WTC11 (cell line): Measurements from ENCODE around the gene CIAPIN1. TPM values are rescaled to one million over a fixed set of nuclear protein-coding genes. Genes with fewer than 3 reads are reported as not detected.

Experiments
- ATAC-seq: fragments of 200-7000 bp; cut with Tn5 transposase; 2 replicates; pipeline ENCODE4 v1.10.0; 2021; ENCODE audit warnings: mild to moderate bottlenecking, moderate library complexity
- CTCF ChIA-PET: fragments of 300-600 bp; sonication (Branson Sonifier 250); formaldehyde crosslinking; loops from one replicate; lab custom pipeline; 2021; ENCODE audit warnings: antibody characterized with exemption; lab: Charles Lee
- POLR2A ChIA-PET: fragments of 350-600 bp; sonication (Branson Sonifier 250); formaldehyde crosslinking; loops from one replicate; lab custom pipeline; 2021; ENCODE audit warnings: antibody characterized with exemption; lab: Charles Lee
- DNase-seq: peaks from one replicate; pipeline ENCODE4 v3.0.0; 2021; ENCODE audit warnings: low spot score
- H3K27ac Mint-ChIP-seq: 2 replicates; pipeline ENCODE4 v1.8.0; 2021; ENCODE audit warnings: mixed read lengths
- H3K27me3 Mint-ChIP-seq: 2 replicates; pipeline ENCODE4 v1.8.0; 2021; ENCODE audit warnings: low read depth, mild to moderate bottlenecking, moderate library complexity, mixed read lengths
- H3K36me3 Mint-ChIP-seq: 2 replicates; pipeline ENCODE4 v1.8.0; 2021; ENCODE audit warnings: mixed read lengths
- H3K4me1 Mint-ChIP-seq: 2 replicates; pipeline ENCODE4 v1.8.0; 2022; ENCODE audit warnings: mixed read lengths
- H3K4me3 Mint-ChIP-seq: 2 replicates; pipeline ENCODE4 v1.8.0; 2021; ENCODE audit warnings: mild to moderate bottlenecking, moderate library complexity, mixed read lengths
- H3K9me3 Mint-ChIP-seq: 2 replicates; pipeline ENCODE4 v1.8.0; 2021; ENCODE audit warnings: mixed read lengths
- ARID4B ChIP-seq: sonication (generic); formaldehyde crosslinking; IDR thresholded peaks from 2 replicates; pipeline ENCODE4 v1.8.0; 2023; ENCODE audit warnings: missing genetic modification reagents, mild to moderate bottlenecking, borderline replicate concordance
- ATF6 ChIP-seq: sonication (generic); formaldehyde crosslinking; IDR thresholded peaks from 2 replicates; pipeline ENCODE4 v1.8.1; 2023; ENCODE audit warnings: mild to moderate bottlenecking, missing genetic modification reagents
- FOXJ3 ChIP-seq: sonication (generic); formaldehyde crosslinking; IDR thresholded peaks from 2 replicates; pipeline ENCODE4 v1.9.0; 2021; ENCODE audit warnings: missing genetic modification reagents, mild to moderate bottlenecking, borderline replicate concordance
- FOXP1 ChIP-seq: sonication (generic); formaldehyde crosslinking; IDR thresholded peaks from 2 replicates; pipeline ENCODE4 v1.8.0; 2022; ENCODE audit warnings: missing genetic modification reagents, mild to moderate bottlenecking, moderate library complexity, borderline replicate concordance
- GABPB1 ChIP-seq: sonication (generic); formaldehyde crosslinking; IDR thresholded peaks from 2 replicates; pipeline ENCODE4 v1.8.1; 2023; ENCODE audit warnings: mild to moderate bottlenecking, missing genetic modification reagents
- NFE2L1 ChIP-seq: sonication (generic); formaldehyde crosslinking; IDR thresholded peaks from 2 replicates; pipeline ENCODE4 v1.8.1; 2023; ENCODE audit warnings: missing genetic modification reagents
- RELA ChIP-seq: sonication (generic); formaldehyde crosslinking; IDR thresholded peaks from 2 replicates; pipeline ENCODE4 v1.8.1; 2022; ENCODE audit warnings: missing genetic modification reagents, mild to moderate bottlenecking, borderline replicate concordance
- SP1 ChIP-seq: sonication (generic); formaldehyde crosslinking; conservative IDR thresholded peaks from 2 replicates; pipeline ENCODE4 v1.8.1; 2022; ENCODE audit warnings: missing genetic modification reagents
- STAT6 ChIP-seq: sonication (generic); formaldehyde crosslinking; conservative IDR thresholded peaks from 2 replicates; pipeline ENCODE4 v1.8.1; 2023; ENCODE audit warnings: mild to moderate bottlenecking, low read depth, missing genetic modification reagents, moderate library complexity
- ZNF138 ChIP-seq: sonication (generic); formaldehyde crosslinking; conservative IDR thresholded peaks from 2 replicates; pipeline ENCODE4 v1.8.1; 2022; ENCODE audit warnings: mild to moderate bottlenecking, moderate library complexity, missing genetic modification reagents
- ZNF232 ChIP-seq: sonication (generic); formaldehyde crosslinking; IDR thresholded peaks from 2 replicates; pipeline ENCODE4 v1.8.0; 2022; ENCODE audit warnings: mild to moderate bottlenecking, missing genetic modification reagents
- ZNF416 ChIP-seq: fragments of 250-450 bp; sonication (Bioruptor Pico); IDR thresholded peaks from 2 replicates; pipeline ENCODE4 v1.9.0; 2021; ENCODE audit warnings: mild to moderate bottlenecking, inconsistent platforms
- ZNF425 ChIP-seq: fragments of 250-450 bp; sonication (Bioruptor Pico); conservative IDR thresholded peaks from 2 replicates; pipeline ENCODE4 v1.9.0; 2021; ENCODE audit warnings: mild to moderate bottlenecking
- total RNA-seq: library from RNA; stranded (reverse); gene quantifications from 3 replicates; pipeline ENCODE4 v1.2.3, GENCODE V29; 2021

The CIAPIN1 gene
- total RNA-seq, 1 experiment from 2014 or later = 87.9 TPM

GRCh38 chr16:57485916-57486857 is 39.0 kb upstream of the CIAPIN1 start, which contains the start of gene DOK4:
DOK4 (minus strand) TSS chr16:57486493; CDS start chr16:57479507, 6,986 bp downstream.
- ChIA-PET POLR2A (interaction anchor here (1.7 kb wide), 1 partner anchor 10 kb away, joined by 7 read pairs; no protein-coding TSS in a partner anchor), CTCF (interaction anchor here (0.6 to 3.3 kb wide), 10 partner anchors 10 to 67 kb away, joined by 3 to 48 read pairs (median 4); partner anchors contain the start of genes CCDC102A and POLR2C)
- ATAC-seq (peak; percentile 92), DNase-seq (peak; percentile 80)
- H3K4me3 Mint-ChIP-seq = peak within 1 kb of the TSS; percentile 76
- TF ChIP-seq ZNF425 (CRISPR knock-in tag) (no peak), ZNF138 (CRISPR knock-in tag) (no peak), ZNF416 (CRISPR knock-in tag) (no peak), GABPB1 (CRISPR knock-in tag) (0 out of 2 replicates have a peak, but pooled peaks have one; percentile 18), SP1 (CRISPR knock-in tag) (peak; percentile 74), NFE2L1 (CRISPR knock-in tag) (0 out of 2 replicates have a peak, but pooled peaks have one; percentile 27), STAT6 (CRISPR knock-in tag) (no peak)
- H3K4me1 Mint-ChIP-seq = peaks cover 16% of the 10 kb centered on the region
- H3K9me3 Mint-ChIP-seq = peaks cover 15% of the 10 kb centered on the region
- no peak within 1 kb of the TSS for H3K27ac Mint-ChIP-seq
- H3K36me3 Mint-ChIP-seq = 0 out of 2 replicates have a peak, but pooled peaks cover 4% of the 10 kb centered on the region
- H3K27me3 Mint-ChIP-seq = peaks cover 21% of the 10 kb centered on the region

GRCh38 chr16:57485091-57485915 is 38.1 kb upstream of the CIAPIN1 start:
- Mint-ChIP-seq H3K36me3 (0 out of 2 replicates have a peak, but pooled peaks cover 4% of the 10 kb centered on the region), H3K9me3 (peaks cover 15% of the 10 kb centered on the region), H3K4me1 (peaks cover 20% of the 10 kb centered on the region), H3K27ac (no peak overlapping the region), H3K27me3 (peaks cover 21% of the 10 kb centered on the region), H3K4me3 (peak overlapping the region; percentile 76)
- POLR2A ChIA-PET = interaction anchor here (1.7 kb wide), 1 partner anchor 9 kb away, joined by 7 read pairs; no protein-coding TSS in a partner anchor
- DNase-seq (no peak), ATAC-seq (no peak)
- CTCF ChIA-PET = interaction anchor here (0.8 to 3.3 kb wide), 8 partner anchors 13 to 66 kb away, joined by 3 to 48 read pairs (median 4); partner anchors contain the start of genes CCDC102A and POLR2C
- TF ChIP-seq RELA = no peak
- TF ChIP-seq ARID4B (CRISPR knock-in tag) = no peak
- TF ChIP-seq FOXJ3 = no peak
- TF ChIP-seq FOXP1 (CRISPR knock-in tag) = 0 out of 2 replicates have a peak, but pooled peaks have one; percentile 24
- TF ChIP-seq ATF6 (CRISPR knock-in tag) = no peak
- no peak for TF ChIP-seq ZNF232 (CRISPR knock-in tag)
